Uterus (tissue), 4 donors: ENCODE data around the gene ZNF414. TPM values are rescaled to one million over a fixed set of nuclear protein-coding genes. Genes with fewer than 3 reads are reported as not detected.

Source experiments
- DNase-seq, 2 donors: peaks; one replicate each; pipeline ENCODE4 v3.0.0-alpha.2; 2019 to 2020
- H3K27ac ChIP-seq, 2 donors: fragments of 200-600 bp; sonication (generic); 1 replicate in 1 of 2; 2 replicates in 1 of 2; pipeline ENCODE4 v1.5.1; 2016 to 2018
- H3K27me3 ChIP-seq, 2 donors: fragments of 200-600 bp; sonication (generic); one replicate each; pipeline ENCODE4 v1.5.1; 2018 to 2019; ENCODE audit warnings: control low read depth in 1 of 2
- H3K36me3 ChIP-seq, 2 donors: fragments of 200-600 bp; sonication (generic); one replicate each; pipeline ENCODE4 v1.5.1; 2019; ENCODE audit warnings: control low read depth in 1 of 2
- H3K4me1 ChIP-seq, 2 donors: fragments of 200-600 bp; sonication (generic); one replicate each; pipeline ENCODE4 v1.5.1; 2018 to 2019; ENCODE audit warnings: control low read depth in 1 of 2
- H3K4me3 ChIP-seq, 2 donors: fragments of 200-600 bp; sonication (generic); 1 replicate in 1 of 2; 2 replicates in 1 of 2; pipeline ENCODE4 v1.5.1; 2018 to 2019; ENCODE audit warnings: mild to moderate bottlenecking in 1 of 2
- H3K9me3 ChIP-seq, 2 donors: fragments of 200-600 bp; sonication (generic); one replicate each; pipeline ENCODE4 v1.5.1; 2019; ENCODE audit warnings: control low read depth in 1 of 2
- POLR2A ChIP-seq, 2 donors: fragments of 450-650 bp; IDR thresholded peaks; one replicate each; pipeline ENCODE4 v1.6.1; 2016; ENCODE audit warnings: antibody characterized with exemption in 2 of 2, mild to moderate bottlenecking in 1 of 2, moderate library complexity in 1 of 2
- intact Hi-C: fragments of 100-400 bp; cut with DNase I; formaldehyde crosslinking; loops from one replicate; pipeline ENCODE4 v1.15.1; 2023; ENCODE audit warnings: low total_unique reads
- total RNA-seq, 4 donors: library from RNA; depleted of rRNA in 3 of 4; stranded (reverse); fragments of >200 nt in 3 of 4; gene quantifications; one replicate each; pipeline versions ENCODE4 v1.1.0 to v1.2.4, GENCODE V29; 2014 to 2023
- TF ChIP-seq, protein P1 (sequence below), 4 experiments: fragments of 200-600 bp in 2 of 4; fragments of 450-650 bp in 2 of 4; sonication (generic) in 2 of 4; IDR thresholded peaks; one replicate each; pipeline ENCODE4 v1.5.1; 2016 to 2019; ENCODE audit warnings: antibody characterized with exemption in 4 of 4, mild to moderate bottlenecking in 2 of 4, moderate library complexity in 1 of 4
- donor health status: DM: yes; HTN: yes; CAD: no.

Gene ZNF414
- total RNA-seq, 4 donors from 2014 or later = 11.6 to 275 (median 24.4) TPM

GRCh38 chr19:8552810-8553209 is 38.8 kb upstream of the ZNF414 start:
- H3K4me3 ChIP-seq = no peak overlapping the region
- H3K9me3 ChIP-seq = no peaks in the 10 kb centered on the region
- H3K36me3 ChIP-seq = no peaks in the 10 kb centered on the region
- no peaks in the 10 kb centered on the region for H3K4me1 ChIP-seq
- no peak overlapping the region for H3K27ac ChIP-seq
- intact Hi-C loops = no loop called here
- DNase-seq = no peak
- no peaks in the 10 kb centered on the region for H3K27me3 ChIP-seq
- TF ChIP-seq, protein P1, sequence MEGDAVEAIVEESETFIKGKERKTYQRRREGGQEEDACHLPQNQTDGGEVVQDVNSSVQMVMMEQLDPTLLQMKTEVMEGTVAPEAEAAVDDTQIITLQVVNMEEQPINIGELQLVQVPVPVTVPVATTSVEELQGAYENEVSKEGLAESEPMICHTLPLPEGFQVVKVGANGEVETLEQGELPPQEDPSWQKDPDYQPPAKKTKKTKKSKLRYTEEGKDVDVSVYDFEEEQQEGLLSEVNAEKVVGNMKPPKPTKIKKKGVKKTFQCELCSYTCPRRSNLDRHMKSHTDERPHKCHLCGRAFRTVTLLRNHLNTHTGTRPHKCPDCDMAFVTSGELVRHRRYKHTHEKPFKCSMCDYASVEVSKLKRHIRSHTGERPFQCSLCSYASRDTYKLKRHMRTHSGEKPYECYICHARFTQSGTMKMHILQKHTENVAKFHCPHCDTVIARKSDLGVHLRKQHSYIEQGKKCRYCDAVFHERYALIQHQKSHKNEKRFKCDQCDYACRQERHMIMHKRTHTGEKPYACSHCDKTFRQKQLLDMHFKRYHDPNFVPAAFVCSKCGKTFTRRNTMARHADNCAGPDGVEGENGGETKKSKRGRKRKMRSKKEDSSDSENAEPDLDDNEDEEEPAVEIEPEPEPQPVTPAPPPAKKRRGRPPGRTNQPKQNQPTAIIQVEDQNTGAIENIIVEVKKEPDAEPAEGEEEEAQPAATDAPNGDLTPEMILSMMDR (IDR thresholded peaks at IDR 0.05) = no peak
- TF ChIP-seq POLR2A (IDR thresholded peaks at IDR 0.05) = no peak

DNA sequence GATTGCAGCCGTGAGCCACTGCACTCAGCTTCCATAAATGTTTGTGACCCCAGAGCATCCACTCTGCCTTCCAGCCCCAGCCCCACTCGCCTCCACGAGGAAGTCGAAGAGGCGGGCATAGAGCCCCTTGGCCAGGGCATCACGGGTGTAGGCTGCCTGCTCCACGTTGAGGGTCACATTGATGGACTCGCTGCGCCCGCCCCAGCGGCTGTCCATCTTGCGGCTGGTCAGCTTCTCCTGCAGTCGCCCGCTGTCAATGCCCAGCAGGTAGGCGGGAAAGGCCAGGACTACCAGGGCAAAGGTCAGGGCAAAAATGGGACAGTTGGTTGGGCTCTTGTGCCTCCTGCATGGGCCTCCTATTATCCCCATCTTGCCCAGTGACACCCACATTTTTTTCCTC is 36.1 kb upstream of the ZNF414 start:
- H3K9me3 ChIP-seq = no peaks in the 10 kb centered on the region
- no peaks in the 10 kb centered on the region for H3K36me3 ChIP-seq
- intact Hi-C loops = no loop called here
- no peak for DNase-seq
- H3K27me3 ChIP-seq = no peaks in the 10 kb centered on the region
- no peak for TF ChIP-seq POLR2A (IDR thresholded peaks at IDR 0.05)
- TF ChIP-seq, protein P1 (IDR thresholded peaks at IDR 0.05) = no peak
- H3K4me3 ChIP-seq = no peak overlapping the region
- no peak overlapping the region for H3K27ac ChIP-seq
- no peaks in the 10 kb centered on the region for H3K4me1 ChIP-seq

GRCh38 chr19:8545743-8546142 is 31.8 kb upstream of the ZNF414 start:
- Histone ChIP-seq H3K27me3 (no peaks in the 10 kb centered on the region), H3K4me3 (no peak overlapping the region), H3K36me3 (no peaks in the 10 kb centered on the region), H3K4me1 (no peaks in the 10 kb centered on the region), H3K9me3 (no peaks in the 10 kb centered on the region), H3K27ac (no peak overlapping the region)
- TF ChIP-seq, protein P1 (IDR thresholded peaks at IDR 0.05) = no peak
- DNase-seq = no peak
- intact Hi-C loops = no loop called here

- no peaks in the 10 kb centered on the region for H3K4me1 ChIP-seq
- no peaks in the 10 kb centered on the region for H3K36me3 ChIP-seq
- no peak overlapping the region for H3K4me3 ChIP-seq
- H3K27ac ChIP-seq = no peak overlapping the region
- TF ChIP-seq, protein P1 (IDR thresholded peaks at IDR 0.05) = no peak
- TF ChIP-seq POLR2A (IDR thresholded peaks at IDR 0.05) = no peak
- no peak for DNase-seq
- H3K27me3 ChIP-seq = no peaks in the 10 kb centered on the region
- intact Hi-C loops = no loop called here
- no peaks in the 10 kb centered on the region for H3K9me3 ChIP-seq
Measured at GRCh38 chr19:8544168-8544567, 30.2 kb upstream of the ZNF414 start.

- no peaks in the 10 kb centered on the region for H3K27me3 ChIP-seq
- H3K4me1 ChIP-seq = no peaks in the 10 kb centered on the region
- TF ChIP-seq, protein P1 (IDR thresholded peaks at IDR 0.05) = no peak
- no peak for TF ChIP-seq POLR2A (IDR thresholded peaks at IDR 0.05)
- H3K27ac ChIP-seq = no peak overlapping the region
- H3K36me3 ChIP-seq = no peaks in the 10 kb centered on the region
- intact Hi-C loops = no loop called here
- H3K4me3 ChIP-seq = no peak overlapping the region
- H3K9me3 ChIP-seq = no peaks in the 10 kb centered on the region
- DNase-seq = no peak
Measured at GRCh38 chr19:8539621-8540149, 25.7 kb upstream of the ZNF414 start.
